Left ventricle myocardium inferior (tissue), 1 donor: ENCODE results near the gene TIGD4. TPM values are rescaled to one million over a fixed set of nuclear protein-coding genes. Genes with fewer than 3 reads are reported as not detected.

Experiments
- DNase-seq: peaks from one replicate; pipeline ENCODE4 v3.0.0-alpha.2; 2020
- H3K27ac ChIP-seq: fragments of 200-600 bp; replicated peaks from 2 replicates; pipeline ENCODE4 v1.8.0; 2021
- H3K27me3 ChIP-seq: fragments of 200-600 bp; 2 replicates; pipeline ENCODE4 v1.8.0; 2021; ENCODE audit warnings: low read depth
- H3K36me3 ChIP-seq: fragments of 200-600 bp; 2 replicates; pipeline ENCODE4 v1.8.0; 2021
- H3K4me1 ChIP-seq: fragments of 200-600 bp; 2 replicates; pipeline ENCODE4 v1.8.0; 2021
- H3K4me3 ChIP-seq: fragments of 200-600 bp; 2 replicates; pipeline ENCODE4 v1.8.0; 2021; ENCODE audit warnings: mild to moderate bottlenecking, moderate library complexity
- H3K9me3 ChIP-seq: fragments of 200-600 bp; replicated peaks from 2 replicates; pipeline ENCODE4 v1.8.0; 2021
- CTCF ChIP-seq: fragments of 200-600 bp; IDR thresholded peaks from 2 replicates; pipeline ENCODE4 v1.8.0; 2021; ENCODE audit warnings: antibody characterized with exemption, mild to moderate bottlenecking, borderline replicate concordance
- intact Hi-C: fragments of 100-400 bp; cut with micrococcal nuclease; formaldehyde crosslinking; loops from one replicate; pipeline ENCODE4 v1.11.0; 2022
- total RNA-seq: library from RNA; stranded (reverse); fragmentation: NEBNext Ultra II Directional; extraction: Animal tissue kit (Norgen Biotek cat#: 25700); gene quantifications from one replicate; pipeline ENCODE4 v1.2.1, GENCODE V29; 2021
- donor health status: DM: no; HTN: yes; CAD: no; lungs with severe emphysema.

The TIGD4 gene
- total RNA-seq, 1 donor from 2014 or later, result 0.22 TPM

DNA sequence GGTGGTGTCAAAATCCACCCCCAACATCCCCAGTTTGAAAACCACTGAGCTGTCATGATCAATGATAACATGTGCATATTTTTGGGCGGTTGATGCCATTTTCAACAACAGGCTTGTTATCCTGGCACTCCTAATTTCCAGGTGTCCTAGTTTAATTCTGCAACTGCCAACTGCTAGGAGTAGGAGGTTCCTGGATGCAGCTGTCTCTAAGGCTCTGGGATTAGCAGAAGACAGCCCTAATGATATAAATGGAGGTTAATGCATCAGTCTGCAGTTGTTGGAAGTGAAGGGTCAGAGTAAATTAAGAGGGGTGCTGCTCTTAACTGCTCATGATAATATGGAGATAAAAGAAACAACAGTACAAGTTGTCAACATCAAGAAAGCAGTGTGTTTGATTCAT is 24.0 kb upstream of the TIGD4 start:
- Histone ChIP-seq H3K4me3 (no peak overlapping the region), H3K36me3 (no peaks in the 10 kb centered on the region), H3K4me1 (peaks cover 17% of the 10 kb centered on the region), H3K27ac (no peak overlapping the region), H3K27me3 (no peaks in the 10 kb centered on the region), H3K9me3 (no peaks in the 10 kb centered on the region)
- TF ChIP-seq CTCF, result no peak
- intact Hi-C loops, result no loop called here
- DNase-seq, result no peak

DNA sequence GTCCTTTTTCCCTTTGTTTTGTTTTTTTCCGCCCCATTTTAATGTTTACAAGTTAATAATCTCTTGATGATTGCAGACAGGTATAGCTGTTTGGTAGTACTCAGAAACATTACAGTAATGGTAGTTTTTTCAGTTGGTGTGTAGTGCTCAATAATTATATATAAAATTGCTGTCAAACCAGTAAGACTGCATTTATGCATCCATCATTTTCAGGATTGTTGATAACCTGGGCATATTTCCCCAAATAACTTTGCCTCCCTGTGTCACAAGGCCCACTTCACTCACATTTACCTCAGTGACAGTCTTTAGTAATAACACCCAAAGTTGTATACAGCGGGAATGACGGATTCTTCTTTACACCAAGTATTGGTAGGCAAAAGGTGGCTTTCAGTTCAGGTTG is 16.4 kb upstream of the TIGD4 start:
- Histone ChIP-seq H3K27me3 (no peaks in the 10 kb centered on the region), H3K36me3 (no peaks in the 10 kb centered on the region), H3K4me3 (no peak overlapping the region), H3K27ac (no peak overlapping the region), H3K9me3 (no peaks in the 10 kb centered on the region), H3K4me1 (peaks cover 20% of the 10 kb centered on the region)
- TF ChIP-seq CTCF, result no peak
- no peak for DNase-seq
- intact Hi-C loops, result no loop called here

DNA sequence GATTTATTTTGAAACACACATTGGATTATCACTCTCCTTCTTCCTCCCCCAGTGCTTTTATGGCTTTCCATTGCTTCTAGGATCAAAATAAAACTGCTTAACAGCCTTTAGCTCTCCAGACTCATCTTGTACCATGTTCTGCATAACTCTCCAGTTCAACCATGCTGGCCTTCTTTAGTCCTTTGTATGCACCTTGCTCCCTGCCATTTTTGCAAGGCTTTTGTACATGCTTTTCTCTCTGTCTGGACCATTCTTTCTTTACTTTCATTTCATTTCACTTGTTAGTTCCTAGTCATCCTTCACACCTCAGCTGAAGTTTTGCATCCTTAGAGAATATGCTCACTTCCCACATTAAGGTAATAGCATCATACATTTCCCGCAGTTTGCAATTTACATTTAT is 7.1 kb upstream of the TIGD4 start:
- Histone ChIP-seq H3K4me3 (no peak overlapping the region), H3K36me3 (peaks cover 7% of the 10 kb centered on the region), H3K9me3 (no peaks in the 10 kb centered on the region), H3K27ac (no peak overlapping the region), H3K4me1 (peaks cover 46% of the 10 kb centered on the region), H3K27me3 (no peaks in the 10 kb centered on the region)
- DNase-seq, result no peak
- intact Hi-C loops, result no loop called here
- TF ChIP-seq CTCF, result no peak

GRCh38 chr4:152785639-152786615 is 6.4 kb upstream of the TIGD4 start:
- intact Hi-C loops, result no loop called here
- H3K4me1 ChIP-seq, result peaks cover 50% of the 10 kb centered on the region

More at GRCh38 chr4:152785639-152786615, 6.4 kb upstream of the TIGD4 start:
- TF ChIP-seq CTCF, result no peak
- H3K4me3 ChIP-seq, result no peak overlapping the region
- no peaks in the 10 kb centered on the region for H3K9me3 ChIP-seq
- H3K27me3 ChIP-seq, result no peaks in the 10 kb centered on the region
- peaks cover 7% of the 10 kb centered on the region for H3K36me3 ChIP-seq
- no peak overlapping the region for H3K27ac ChIP-seq
- no peak for DNase-seq
